ENCODE results near the gene CD47. TPM values are rescaled to one million over a fixed set of nuclear protein-coding genes. Genes with fewer than 3 reads are reported as not detected.

Gene CD47
- total RNA-seq, 2 donors from 2014 or later: 6.4 to 12.0 TPM

DNA sequence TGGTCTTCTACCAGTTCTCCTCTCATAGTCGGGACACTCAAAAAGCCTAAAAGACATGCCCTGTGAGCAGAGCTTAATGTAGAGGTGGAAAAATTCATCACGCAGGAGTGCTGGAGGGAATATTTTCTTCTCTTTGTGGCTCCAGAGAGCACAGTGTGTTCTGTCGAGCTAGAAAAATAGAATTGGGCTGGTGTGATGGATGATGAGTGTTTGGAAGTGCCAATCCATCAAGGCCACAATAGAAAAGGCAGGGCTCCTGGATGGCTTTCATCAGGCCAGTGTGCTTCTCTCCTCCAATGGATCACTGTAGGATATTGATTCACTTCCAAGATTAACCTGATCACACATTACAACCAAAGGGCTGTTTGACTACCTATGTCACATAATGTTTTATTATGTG, 65.7 kb downstream of the CD47 start:
- 63 to 88% methylated on average over 3 of the region's 3 CpGs for WGBS, 2 experiments (ENCODE audit: insufficient coverage in 1 of 2, insufficient read length in 1 of 2)
- DNase-seq: no peak

DNA sequence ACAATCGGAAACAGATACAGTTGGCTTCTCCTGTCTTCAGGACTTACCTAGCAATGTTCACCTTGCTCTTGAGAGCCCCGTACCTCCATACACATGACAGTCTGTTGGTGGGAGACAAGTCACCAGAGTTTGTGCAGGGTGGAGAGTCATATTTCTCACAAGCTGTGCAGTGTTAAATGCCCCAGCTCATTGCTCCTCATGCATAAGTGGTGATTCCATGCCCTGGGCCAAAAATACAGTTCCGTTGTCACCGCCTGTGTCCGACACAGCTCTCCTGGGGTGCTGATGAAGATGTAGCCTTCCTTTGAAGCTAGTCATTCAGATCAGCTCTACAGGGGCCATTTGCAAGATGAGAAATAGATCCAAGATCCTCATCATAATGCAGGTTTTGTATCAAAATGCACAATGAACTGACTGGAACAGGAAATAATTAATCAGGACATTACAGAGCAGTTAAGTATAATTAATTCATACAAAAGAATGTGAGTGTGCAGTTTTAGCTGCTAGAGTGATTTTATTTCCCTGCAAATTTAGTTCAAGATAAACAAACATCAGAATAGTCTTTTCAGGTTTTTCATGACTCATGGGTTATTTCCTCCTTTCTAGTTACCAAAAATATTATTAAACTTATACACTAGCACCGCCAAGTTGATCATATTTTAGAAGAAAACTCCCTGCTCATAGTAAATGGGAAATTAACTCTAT, 66.5 kb downstream of the CD47 start:
- Histone ChIP-seq H3K27ac (ENCODE audit: low read depth, low read length) (no peak overlapping the region), H3K4me3 (ENCODE audit: low read length) (no peak overlapping the region), H3K36me3 (ENCODE audit: control insufficient read depth, insufficient read depth, low read length) (no peaks in the 10 kb centered on the region), H3K9me3 (ENCODE audit: control insufficient read depth, low read length) (peaks cover 11% of the 10 kb centered on the region), H3K27me3 (ENCODE audit: control insufficient read depth, insufficient read depth, low read length, poor library complexity, severe bottlenecking) (peaks cover 24% of the 10 kb centered on the region), H3K4me1 (ENCODE audit: control insufficient read depth, insufficient read depth, low read length) (no peaks in the 10 kb centered on the region), H3K9ac (ENCODE audit: extremely low read depth, low read length, poor library complexity, severe bottlenecking) (no peak overlapping the region)
- no peaks in the 10 kb centered on the region for H3K36me3 Mint-ChIP-seq (ENCODE audit: low read depth)
- H3K27ac Mint-ChIP-seq: no peak overlapping the region
- no peak overlapping the region for H3K4me3 Mint-ChIP-seq
- peaks cover 2% of the 10 kb centered on the region for H3K4me1 Mint-ChIP-seq
- 89 to 93% methylated on average over 5 to 6 of the region's 6 CpGs for WGBS, 2 experiments (ENCODE audit: insufficient coverage in 1 of 2, insufficient read length in 1 of 2)
- H3K27me3 Mint-ChIP-seq (ENCODE audit: insufficient read depth): peaks cover 15% of the 10 kb centered on the region
- TF ChIP-seq, protein P1, sequence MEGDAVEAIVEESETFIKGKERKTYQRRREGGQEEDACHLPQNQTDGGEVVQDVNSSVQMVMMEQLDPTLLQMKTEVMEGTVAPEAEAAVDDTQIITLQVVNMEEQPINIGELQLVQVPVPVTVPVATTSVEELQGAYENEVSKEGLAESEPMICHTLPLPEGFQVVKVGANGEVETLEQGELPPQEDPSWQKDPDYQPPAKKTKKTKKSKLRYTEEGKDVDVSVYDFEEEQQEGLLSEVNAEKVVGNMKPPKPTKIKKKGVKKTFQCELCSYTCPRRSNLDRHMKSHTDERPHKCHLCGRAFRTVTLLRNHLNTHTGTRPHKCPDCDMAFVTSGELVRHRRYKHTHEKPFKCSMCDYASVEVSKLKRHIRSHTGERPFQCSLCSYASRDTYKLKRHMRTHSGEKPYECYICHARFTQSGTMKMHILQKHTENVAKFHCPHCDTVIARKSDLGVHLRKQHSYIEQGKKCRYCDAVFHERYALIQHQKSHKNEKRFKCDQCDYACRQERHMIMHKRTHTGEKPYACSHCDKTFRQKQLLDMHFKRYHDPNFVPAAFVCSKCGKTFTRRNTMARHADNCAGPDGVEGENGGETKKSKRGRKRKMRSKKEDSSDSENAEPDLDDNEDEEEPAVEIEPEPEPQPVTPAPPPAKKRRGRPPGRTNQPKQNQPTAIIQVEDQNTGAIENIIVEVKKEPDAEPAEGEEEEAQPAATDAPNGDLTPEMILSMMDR (conservative IDR thresholded peaks at IDR 0.05): no peak
- no peak for DNase-seq
- H3K9me3 Mint-ChIP-seq: peaks cover 8% of the 10 kb centered on the region

More for the DNA sequence above, 65.7 kb downstream of the CD47 start:
- peaks cover 8% of the 10 kb centered on the region for H3K9me3 Mint-ChIP-seq
- no peaks in the 10 kb centered on the region for H3K36me3 Mint-ChIP-seq (ENCODE audit: low read depth)
- Histone ChIP-seq H3K4me1 (ENCODE audit: control insufficient read depth, insufficient read depth, low read length) (no peaks in the 10 kb centered on the region), H3K9me3 (ENCODE audit: control insufficient read depth, low read length) (peaks cover 11% of the 10 kb centered on the region), H3K27me3 (ENCODE audit: control insufficient read depth, insufficient read depth, low read length, poor library complexity, severe bottlenecking) (peaks cover 15% of the 10 kb centered on the region), H3K27ac (ENCODE audit: low read depth, low read length) (no peak overlapping the region), H3K4me3 (ENCODE audit: low read length) (no peak overlapping the region), H3K36me3 (ENCODE audit: control insufficient read depth, insufficient read depth, low read length) (no peaks in the 10 kb centered on the region), H3K9ac (ENCODE audit: extremely low read depth, low read length, poor library complexity, severe bottlenecking) (no peak overlapping the region)
- TF ChIP-seq, protein P1 (conservative IDR thresholded peaks at IDR 0.05): no peak
- peaks cover 12% of the 10 kb centered on the region for H3K27me3 Mint-ChIP-seq (ENCODE audit: insufficient read depth)
- H3K4me3 Mint-ChIP-seq: no peak overlapping the region
- no peak overlapping the region for H3K27ac Mint-ChIP-seq
- H3K4me1 Mint-ChIP-seq: peaks cover 2% of the 10 kb centered on the region

DNA sequence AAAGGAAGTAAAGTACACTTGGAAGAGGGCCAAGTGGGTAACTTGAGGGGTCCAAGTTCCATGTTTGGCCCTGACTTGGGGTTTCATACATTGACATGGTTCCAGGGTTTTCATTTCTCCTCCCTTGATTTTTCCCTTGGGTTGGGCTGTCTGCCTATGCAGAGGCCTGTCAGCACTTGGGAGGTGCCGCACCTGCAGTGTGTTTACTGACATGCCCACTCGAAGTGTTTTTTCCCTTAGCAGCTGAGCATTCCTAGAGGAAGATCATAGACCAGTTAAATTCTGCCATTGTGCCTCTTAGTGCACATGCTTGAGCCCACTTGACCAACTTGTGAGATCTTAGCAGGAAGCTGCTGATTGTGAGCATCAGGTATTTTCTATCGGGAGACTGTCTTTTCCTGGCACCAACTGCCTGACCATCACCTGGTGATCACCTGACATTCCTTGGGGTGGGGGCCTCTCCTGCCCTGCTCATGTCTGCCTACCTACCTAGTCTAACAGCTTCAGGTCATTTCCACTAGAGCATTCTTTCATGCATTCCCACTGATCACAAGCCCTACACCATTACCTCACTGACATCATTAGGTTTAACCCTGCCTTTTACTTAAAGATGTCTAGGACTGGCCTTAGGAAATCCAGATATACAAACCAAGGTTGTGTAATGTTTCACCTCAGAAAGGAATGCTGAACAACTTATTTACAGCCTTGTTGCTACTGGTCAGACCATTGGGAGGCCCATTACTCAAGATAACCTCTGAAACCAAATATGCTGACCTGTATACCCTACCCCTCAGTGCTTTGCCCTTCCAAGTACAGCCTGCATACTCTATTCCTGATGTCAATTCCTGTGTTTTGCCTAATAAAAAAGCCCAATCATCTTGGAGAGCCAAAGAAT, 68.3 kb downstream of the CD47 start:
- H3K27ac ChIP-seq (ENCODE audit: low read depth, low read length): no peak overlapping the region
- peaks cover 24% of the 10 kb centered on the region for H3K27me3 Mint-ChIP-seq (ENCODE audit: insufficient read depth)
- H3K9ac ChIP-seq (ENCODE audit: extremely low read depth, low read length, poor library complexity, severe bottlenecking): no peak overlapping the region
- no peak overlapping the region for H3K4me3 Mint-ChIP-seq
- no peaks in the 10 kb centered on the region for H3K36me3 Mint-ChIP-seq (ENCODE audit: low read depth)
- no peaks in the 10 kb centered on the region for H3K4me1 ChIP-seq (ENCODE audit: control insufficient read depth, insufficient read depth, low read length)
- H3K27ac Mint-ChIP-seq: no peak overlapping the region
- peaks cover 31% of the 10 kb centered on the region for H3K27me3 ChIP-seq (ENCODE audit: control insufficient read depth, insufficient read depth, low read length, poor library complexity, severe bottlenecking)
- no peaks in the 10 kb centered on the region for H3K36me3 ChIP-seq (ENCODE audit: control insufficient read depth, insufficient read depth, low read length)
- peaks cover 10% of the 10 kb centered on the region for H3K9me3 ChIP-seq (ENCODE audit: control insufficient read depth, low read length)
- peaks cover 7% of the 10 kb centered on the region for H3K9me3 Mint-ChIP-seq
- WGBS, 2 experiments (ENCODE audit: insufficient coverage in 1 of 2, insufficient read length in 1 of 2): 90 to 100% methylated on average over 2 to 3 of the region's 3 CpGs
- TF ChIP-seq, protein P1 (conservative IDR thresholded peaks at IDR 0.05): no peak
- no peak overlapping the region for H3K4me3 ChIP-seq (ENCODE audit: low read length)
- no peak for DNase-seq
- peaks cover 14% of the 10 kb centered on the region for H3K4me1 Mint-ChIP-seq

Data from endodermal cell (in vitro differentiated cells).